HS-27A (cell line): ENCODE results near the gene HTR3C.
"Not testable (repeated sequence)": the region's sequence is repeated elsewhere in the genome, so short reads cannot be mapped to it uniquely, and the experiment has no call there.

Source experiments
- DNase-seq: peaks from one replicate; pipeline ENCODE4 v3.0.0-alpha.2; 2012; ENCODE audit warnings: low read depth, missing footprints

HTR3C gene

GRCh38 chr3:184052767-184053166 is at the start of gene HTR3C:
HTR3C (plus strand) TSS chr3:184053047; CDS start chr3:184053081, 34 bp downstream.
- DNase-seq: no peak

- no peak for DNase-seq
Measured at GRCh38 chr3:184003187-184003967, 49.5 kb upstream of the HTR3C start.

GRCh38 chr3:184004476-184004875 is 48.4 kb upstream of the HTR3C start:
- no peak for DNase-seq

GRCh38 chr3:184005941-184006507 is 46.8 kb upstream of the HTR3C start:
- DNase-seq: no peak

- not testable (repeated sequence) for DNase-seq
Measured at GRCh38 chr3:184007143-184007813, 45.6 kb upstream of the HTR3C start.

GRCh38 chr3:184008161-184008560 is 44.7 kb upstream of the HTR3C start:
- DNase-seq: no peak

- no peak for DNase-seq
Measured at GRCh38 chr3:184011230-184011876, 41.5 kb upstream of the HTR3C start.

GRCh38 chr3:184011937-184012889 is 40.6 kb upstream of the HTR3C start:
- DNase-seq: no peak

GRCh38 chr3:184015381-184016019 is 37.3 kb upstream of the HTR3C start:
- no peak for DNase-seq

- no peak for DNase-seq
Measured at GRCh38 chr3:184016169-184016570, 36.7 kb upstream of the HTR3C start.

- no peak for DNase-seq
Measured at GRCh38 chr3:184016811-184017671, 35.8 kb upstream of the HTR3C start.

- peak; percentile 69 for DNase-seq
Measured at GRCh38 chr3:184017672-184018423, 35.0 kb upstream of the HTR3C start, which contains the start of gene ABCC5. ABCC5 (minus strand) TSS chr3:184017884; CDS start chr3:184014392, 3,492 bp downstream.

GRCh38 chr3:184018424-184018973 is 34.3 kb upstream of the HTR3C start:
- DNase-seq: no peak

GRCh38 chr3:184022323-184022722 is 30.5 kb upstream of the HTR3C start:
- no peak for DNase-seq

GRCh38 chr3:184025256-184025655 is 27.6 kb upstream of the HTR3C start:
- not testable (repeated sequence) for DNase-seq

GRCh38 chr3:184028275-184028890 is 24.5 kb upstream of the HTR3C start:
- DNase-seq: not testable (repeated sequence)

GRCh38 chr3:184029443-184029842 is 23.4 kb upstream of the HTR3C start:
- no peak for DNase-seq

- no peak for DNase-seq
Measured at GRCh38 chr3:184030536-184030935, 22.3 kb upstream of the HTR3C start.
